ENCODE data around the gene KLF13.

The KLF13 gene

DNA sequence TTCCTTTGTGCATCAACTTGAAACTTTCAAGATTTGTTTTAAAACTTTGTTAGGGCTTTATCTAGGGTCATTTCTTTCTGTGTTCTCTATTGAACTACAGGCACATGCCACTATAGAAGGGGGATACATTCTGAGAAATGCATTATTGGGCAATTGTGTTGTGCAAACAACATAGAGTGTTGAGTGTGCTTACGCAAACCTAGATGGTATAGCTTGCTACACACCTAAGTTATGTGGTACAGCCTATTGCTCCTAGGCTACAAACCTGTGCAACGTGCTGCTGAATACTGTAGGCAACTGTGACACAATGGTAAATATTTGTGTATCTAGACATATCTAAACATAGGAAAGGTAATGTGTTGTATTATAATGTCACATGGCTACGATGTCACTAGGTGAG, 33.0 kb upstream of the KLF13 start:
- no peak for DNase-seq (ENCODE audit: low spot score)
- TF ChIP-seq, protein P1, sequence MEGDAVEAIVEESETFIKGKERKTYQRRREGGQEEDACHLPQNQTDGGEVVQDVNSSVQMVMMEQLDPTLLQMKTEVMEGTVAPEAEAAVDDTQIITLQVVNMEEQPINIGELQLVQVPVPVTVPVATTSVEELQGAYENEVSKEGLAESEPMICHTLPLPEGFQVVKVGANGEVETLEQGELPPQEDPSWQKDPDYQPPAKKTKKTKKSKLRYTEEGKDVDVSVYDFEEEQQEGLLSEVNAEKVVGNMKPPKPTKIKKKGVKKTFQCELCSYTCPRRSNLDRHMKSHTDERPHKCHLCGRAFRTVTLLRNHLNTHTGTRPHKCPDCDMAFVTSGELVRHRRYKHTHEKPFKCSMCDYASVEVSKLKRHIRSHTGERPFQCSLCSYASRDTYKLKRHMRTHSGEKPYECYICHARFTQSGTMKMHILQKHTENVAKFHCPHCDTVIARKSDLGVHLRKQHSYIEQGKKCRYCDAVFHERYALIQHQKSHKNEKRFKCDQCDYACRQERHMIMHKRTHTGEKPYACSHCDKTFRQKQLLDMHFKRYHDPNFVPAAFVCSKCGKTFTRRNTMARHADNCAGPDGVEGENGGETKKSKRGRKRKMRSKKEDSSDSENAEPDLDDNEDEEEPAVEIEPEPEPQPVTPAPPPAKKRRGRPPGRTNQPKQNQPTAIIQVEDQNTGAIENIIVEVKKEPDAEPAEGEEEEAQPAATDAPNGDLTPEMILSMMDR (IDR thresholded peaks at IDR 0.05; ENCODE audit: extremely low read depth, insufficient read depth, missing control alignments), result no peak
- in situ Hi-C loops (cut with MboI; ENCODE audit: low pct_unique_long_range_greater_than_20kb, low sequenced_read_pairs, unreplicated experiment), result no loop called here

DNA sequence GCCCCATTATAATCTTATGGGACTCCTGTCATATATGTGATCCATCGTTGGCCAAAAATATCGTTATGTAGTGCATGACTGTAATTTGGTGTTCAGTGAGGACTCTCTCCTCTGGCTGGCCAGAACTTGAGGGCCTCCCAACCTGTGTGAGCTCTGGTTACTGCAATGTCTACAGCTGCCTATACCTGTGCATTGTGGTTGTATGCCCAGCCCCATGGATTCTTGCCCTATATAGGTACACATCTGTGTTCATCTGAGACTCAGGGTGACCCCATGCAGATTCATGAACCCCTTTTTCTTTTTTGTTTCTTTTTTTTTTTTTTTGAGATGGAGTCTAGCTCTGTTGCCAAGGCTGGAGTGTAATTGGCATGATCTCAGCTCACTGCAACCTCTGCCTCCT, 32.6 kb upstream of the KLF13 start:
- in situ Hi-C loops (cut with MboI; ENCODE audit: low pct_unique_long_range_greater_than_20kb, low sequenced_read_pairs, unreplicated experiment), result no loop called here
- no peak for DNase-seq (ENCODE audit: low spot score)

DNA sequence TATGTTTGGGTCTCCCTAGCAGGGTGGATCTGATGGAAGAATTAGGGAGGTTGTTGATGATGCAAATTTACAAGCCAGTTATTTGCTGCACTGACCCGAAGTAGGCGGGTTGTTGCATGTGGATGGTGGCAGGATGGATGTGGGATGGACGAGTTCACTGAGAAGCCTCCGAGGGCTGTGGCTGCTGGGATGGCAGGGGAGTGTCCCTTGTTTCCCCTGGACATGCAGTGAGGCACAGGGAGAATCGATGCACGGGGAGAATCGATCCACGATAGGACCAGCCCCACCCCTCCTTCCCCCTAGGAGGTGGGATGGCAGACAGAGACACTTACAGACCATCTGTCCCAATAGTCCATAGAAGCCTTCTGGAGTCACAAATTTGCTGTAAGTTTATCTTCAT, 31.0 kb upstream of the KLF13 start:
- in situ Hi-C loops (cut with MboI; ENCODE audit: low pct_unique_long_range_greater_than_20kb, low sequenced_read_pairs, unreplicated experiment), result no loop called here
- no peak for DNase-seq (ENCODE audit: low spot score)
- TF ChIP-seq, protein P1 (IDR thresholded peaks at IDR 0.05; ENCODE audit: extremely low read depth, insufficient read depth, missing control alignments), result no peak

More for the DNA sequence above, 32.6 kb upstream of the KLF13 start:
- TF ChIP-seq, protein P1 (IDR thresholded peaks at IDR 0.05; ENCODE audit: extremely low read depth, insufficient read depth, missing control alignments), result no peak

DNA sequence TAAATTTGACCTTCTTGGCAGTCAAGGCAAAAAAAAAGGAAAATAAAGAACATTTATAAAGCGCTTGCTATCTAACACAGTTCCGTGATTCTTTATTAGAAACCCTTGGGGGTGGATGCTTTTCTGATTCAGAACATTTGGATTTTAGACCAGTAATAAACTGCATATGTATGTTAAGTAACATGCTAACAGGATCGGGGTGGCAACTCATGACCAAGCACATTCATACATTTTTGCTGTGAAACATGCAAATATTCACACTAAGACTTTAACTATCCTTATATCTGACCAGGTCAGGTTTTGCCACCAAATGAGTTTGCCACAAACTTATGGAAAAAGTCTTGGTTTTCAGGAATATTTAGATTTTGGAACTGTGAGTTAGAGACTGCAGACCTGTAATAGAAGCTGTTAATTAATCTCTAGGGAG, 30.4 kb upstream of the KLF13 start:
- TF ChIP-seq, protein P1 (IDR thresholded peaks at IDR 0.05; ENCODE audit: extremely low read depth, insufficient read depth, missing control alignments), result no peak
- in situ Hi-C loops (cut with MboI; ENCODE audit: low pct_unique_long_range_greater_than_20kb, low sequenced_read_pairs, unreplicated experiment), result no loop called here
- DNase-seq (ENCODE audit: low spot score), result no peak

DNA sequence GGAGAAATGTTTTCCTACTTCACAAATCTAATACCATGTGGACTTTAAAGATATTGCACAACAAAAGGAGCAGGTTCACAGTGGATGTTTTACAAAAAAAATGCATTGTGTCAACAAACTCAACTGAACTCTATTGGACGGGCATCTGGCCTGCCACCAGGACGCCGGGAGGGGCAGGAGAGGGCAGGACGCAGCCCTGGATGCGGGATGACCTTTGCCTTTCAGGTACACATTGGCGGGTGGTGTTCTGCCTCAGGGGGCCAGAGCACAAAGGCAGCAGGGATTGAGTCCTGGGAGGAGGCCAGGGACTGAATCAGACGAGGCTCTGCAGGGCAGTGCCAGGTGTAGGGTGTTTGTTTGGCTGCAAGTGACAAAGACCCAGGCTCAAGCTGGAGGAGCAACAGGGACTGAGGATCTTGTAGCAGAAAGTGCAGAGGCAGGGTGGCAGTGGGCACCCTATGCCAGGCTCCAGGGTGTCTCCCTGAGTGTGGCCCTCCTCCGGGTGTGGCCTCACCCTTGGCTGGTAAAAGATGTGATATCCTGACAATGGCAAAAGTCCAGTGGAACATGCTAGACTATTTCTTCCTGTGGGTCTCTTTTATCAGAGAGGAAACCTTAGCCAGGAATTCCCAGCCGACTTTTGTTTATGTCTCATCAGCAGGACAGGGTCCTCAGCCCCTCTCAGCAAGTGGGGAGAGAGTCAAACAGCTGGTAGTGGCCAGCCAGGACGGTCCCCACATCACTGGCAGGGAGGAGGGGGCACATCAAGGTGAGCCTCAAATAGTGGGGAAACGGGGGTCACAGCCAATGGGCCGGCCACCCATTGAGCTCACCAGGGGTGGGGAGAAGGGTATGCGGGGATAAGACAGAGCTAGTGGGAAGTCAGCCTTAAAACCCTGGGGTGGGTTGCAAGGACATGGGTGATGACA, 29.7 kb upstream of the KLF13 start:
- in situ Hi-C loops (cut with MboI; ENCODE audit: low pct_unique_long_range_greater_than_20kb, low sequenced_read_pairs, unreplicated experiment), result no loop called here
- TF ChIP-seq, protein P1 (IDR thresholded peaks at IDR 0.05; ENCODE audit: extremely low read depth, insufficient read depth, missing control alignments), result no peak
- no peak for DNase-seq (ENCODE audit: low spot score)

DNA sequence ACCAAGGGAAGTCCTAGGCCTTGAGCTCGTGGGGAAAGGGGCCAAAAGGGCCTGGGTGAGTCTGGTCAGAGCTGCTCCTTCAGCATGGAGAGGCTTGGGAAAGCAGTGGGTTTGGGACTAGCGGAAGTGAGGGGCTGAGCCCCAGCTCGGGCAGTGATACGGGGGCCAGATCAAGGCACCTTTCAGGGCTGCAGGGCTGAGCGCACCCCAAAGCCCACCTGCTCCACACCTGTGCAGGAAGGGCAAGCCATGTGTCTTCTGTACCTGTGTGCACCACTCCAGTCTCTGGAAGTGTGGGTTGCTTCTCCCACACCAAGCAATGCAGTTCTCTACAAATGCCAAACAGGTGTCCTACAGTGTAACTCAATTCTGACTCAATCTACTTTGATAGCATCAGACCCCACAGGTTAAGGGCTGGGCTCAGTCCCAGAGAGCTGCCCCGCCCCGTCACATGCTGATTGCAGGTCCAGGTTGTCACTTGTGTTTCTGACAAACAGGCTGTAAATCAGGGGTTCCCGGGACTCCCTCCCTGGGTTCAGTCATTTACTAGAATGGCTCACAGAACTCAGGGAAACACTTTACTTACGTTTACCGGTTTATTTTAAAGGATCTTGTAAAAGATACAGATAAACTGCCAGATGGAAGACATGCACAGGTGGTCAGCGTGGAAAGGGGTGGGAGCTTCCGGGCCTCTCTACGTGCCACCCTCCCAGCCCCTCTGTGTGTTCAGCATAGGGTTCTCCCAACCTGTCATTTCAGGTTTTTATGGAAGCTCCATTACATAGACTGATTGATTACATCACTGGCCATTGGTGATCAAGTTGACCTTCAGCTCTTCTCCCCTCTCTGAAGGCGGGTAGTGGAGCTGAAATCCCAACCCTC, 28.8 kb upstream of the KLF13 start:
- in situ Hi-C loops (cut with MboI; ENCODE audit: low pct_unique_long_range_greater_than_20kb, low sequenced_read_pairs, unreplicated experiment), result no loop called here
- no peak for DNase-seq (ENCODE audit: low spot score)
- TF ChIP-seq, protein P1 (IDR thresholded peaks at IDR 0.05; ENCODE audit: extremely low read depth, insufficient read depth, missing control alignments), result no peak

All from GM13977 (cell line).